Activated naive CD4-positive, alpha-beta T cell treated with anti-CD3 and anti-CD28 coated beads, Interleukin-2, amount 10 ng/mL, durations not matched to agents 7 days and 5 days (primary cell): Measurements from ENCODE around the gene TENT5C.

ENCODE experiments used
- CTCF ChIA-PET: fragments of 350-600 bp; sonication (Branson Sonifier 250); formaldehyde crosslinking; loops from one replicate; lab custom pipeline; 2021; ENCODE audit warnings: antibody characterized with exemption; lab: Charles Lee
- DNase-seq: peaks from one replicate; pipeline ENCODE4 v3.0.0-alpha.2; 2020
- H3K27ac Mint-ChIP-seq: one replicate; pipeline ENCODE4 v1.8.0; 2021; ENCODE audit warnings: mild to moderate bottlenecking, moderate library complexity, mixed read lengths
- H3K27me3 Mint-ChIP-seq: one replicate; pipeline ENCODE4 v1.8.0; 2021; ENCODE audit warnings: mild to moderate bottlenecking, mixed read lengths
- H3K36me3 Mint-ChIP-seq: one replicate; pipeline ENCODE4 v1.8.0; 2021; ENCODE audit warnings: mixed read lengths
- H3K4me1 Mint-ChIP-seq: one replicate; pipeline ENCODE4 v1.8.0; 2021; ENCODE audit warnings: mixed read lengths
- H3K4me3 Mint-ChIP-seq: one replicate; pipeline ENCODE4 v1.8.0; 2021; ENCODE audit warnings: mild to moderate bottlenecking, moderate library complexity, mixed read lengths
- H3K9me3 Mint-ChIP-seq: one replicate; pipeline ENCODE4 v1.8.0; 2021; ENCODE audit warnings: mixed read lengths

The TENT5C gene

DNA sequence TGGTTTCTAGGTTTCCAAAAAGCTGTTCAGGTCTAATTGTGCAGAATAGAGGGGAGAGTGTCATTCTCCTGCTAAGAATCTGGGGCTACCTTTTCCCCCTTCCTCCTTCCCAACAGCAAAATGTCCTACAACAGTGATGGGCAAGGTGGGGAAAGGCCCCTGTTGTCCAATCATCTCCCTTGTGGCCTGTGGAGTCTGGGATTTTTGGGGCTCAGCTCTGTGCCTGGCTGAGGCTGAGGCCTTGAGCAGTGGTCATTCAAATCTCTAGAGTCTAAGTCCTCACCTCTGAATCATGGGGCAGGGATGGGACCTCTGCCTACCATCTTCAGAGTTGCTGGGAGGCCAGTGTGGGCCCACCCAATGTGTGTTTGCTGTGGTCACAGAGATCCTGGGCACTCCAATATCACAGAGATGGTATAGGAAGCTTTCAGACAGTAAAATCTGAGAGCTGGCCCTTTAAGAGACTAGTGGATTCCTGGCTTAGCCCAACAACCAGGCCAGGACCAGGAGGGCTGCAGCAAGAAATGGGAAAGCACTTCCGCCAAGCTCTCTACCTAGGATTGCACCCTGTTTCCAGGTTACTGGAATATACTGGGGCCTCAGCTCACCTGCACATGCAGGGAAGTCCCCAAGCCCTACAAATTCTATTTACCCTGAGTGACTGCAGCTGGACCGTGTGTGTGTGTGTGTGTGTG, 28.5 kb upstream of the TENT5C start:
- no peak for DNase-seq
- H3K4me3 Mint-ChIP-seq: no peak overlapping the region
- peaks cover 15% of the 10 kb centered on the region for H3K27me3 Mint-ChIP-seq
- H3K9me3 Mint-ChIP-seq: no peaks in the 10 kb centered on the region
- CTCF ChIA-PET: interaction anchor here (1.1 kb wide), 1 partner anchor 9 kb away, joined by 3 read pairs; no protein-coding TSS in a partner anchor
- no peak overlapping the region for H3K27ac Mint-ChIP-seq
- no peaks in the 10 kb centered on the region for H3K36me3 Mint-ChIP-seq
- H3K4me1 Mint-ChIP-seq: peaks cover 21% of the 10 kb centered on the region

DNA sequence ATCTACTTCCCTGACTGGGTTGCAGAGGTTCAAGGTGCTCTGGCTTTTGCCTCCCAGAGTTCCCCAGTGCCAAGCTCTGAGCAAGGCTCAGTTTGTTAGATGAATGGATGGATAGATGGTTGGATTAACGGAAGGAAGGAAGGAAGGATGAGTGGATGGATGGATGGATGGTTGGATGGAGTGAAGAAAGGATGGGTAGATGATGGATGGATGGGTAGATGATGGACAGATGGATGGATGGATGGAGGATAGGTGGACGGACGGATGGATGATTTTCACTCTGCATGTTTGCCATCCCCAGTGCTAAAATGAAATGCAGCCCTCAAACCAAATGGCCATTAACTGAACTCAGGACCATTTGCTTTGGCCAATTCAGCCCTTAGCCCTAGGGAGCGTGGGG, 27.4 kb upstream of the TENT5C start:
- no peak for DNase-seq
- no peak overlapping the region for H3K4me3 Mint-ChIP-seq
- H3K27me3 Mint-ChIP-seq: peaks cover 15% of the 10 kb centered on the region
- H3K4me1 Mint-ChIP-seq: peaks cover 9% of the 10 kb centered on the region
- CTCF ChIA-PET: no interaction called here
- H3K36me3 Mint-ChIP-seq: no peaks in the 10 kb centered on the region
- H3K27ac Mint-ChIP-seq: no peak overlapping the region
- peaks cover under 1% of the 10 kb centered on the region for H3K9me3 Mint-ChIP-seq

GRCh38 chr1:117579221-117579906, 26.5 kb upstream of the TENT5C start:
- no peak for DNase-seq
- H3K9me3 Mint-ChIP-seq: peaks cover 2% of the 10 kb centered on the region
- no peak overlapping the region for H3K27ac Mint-ChIP-seq
- peaks cover 2% of the 10 kb centered on the region for H3K4me1 Mint-ChIP-seq
- H3K27me3 Mint-ChIP-seq: peaks cover 15% of the 10 kb centered on the region
- H3K4me3 Mint-ChIP-seq: no peak overlapping the region
- CTCF ChIA-PET: no interaction called here
- H3K36me3 Mint-ChIP-seq: no peaks in the 10 kb centered on the region

- CTCF ChIA-PET: interaction anchor here (3.0 kb wide), 1 partner anchor 45 kb away, joined by 11 read pairs; no protein-coding TSS in a partner anchor
- Mint-ChIP-seq H3K4me3 (no peak overlapping the region), H3K4me1 (peaks cover 2% of the 10 kb centered on the region), H3K9me3 (peaks cover 2% of the 10 kb centered on the region), H3K27me3 (peaks cover 20% of the 10 kb centered on the region), H3K36me3 (no peaks in the 10 kb centered on the region), H3K27ac (no peak overlapping the region)
- no peak for DNase-seq
Observed at GRCh38 chr1:117580436-117580835, 25.4 kb upstream of the TENT5C start.

- Mint-ChIP-seq H3K27ac (no peak overlapping the region), H3K4me3 (no peak overlapping the region), H3K36me3 (no peaks in the 10 kb centered on the region), H3K4me1 (peaks cover 2% of the 10 kb centered on the region), H3K27me3 (peaks cover 20% of the 10 kb centered on the region), H3K9me3 (peaks cover 2% of the 10 kb centered on the region)
- CTCF ChIA-PET: interaction anchor here (1.4 to 3.0 kb wide), 2 partner anchors 46 to 94 kb away, joined by 3 to 11 read pairs; no protein-coding TSS in a partner anchor
- no peak for DNase-seq
Observed at GRCh38 chr1:117580882-117581281, 25.0 kb upstream of the TENT5C start.

GRCh38 chr1:117581391-117581943, 24.4 kb upstream of the TENT5C start:
- Mint-ChIP-seq H3K4me1 (peaks cover 2% of the 10 kb centered on the region), H3K36me3 (no peaks in the 10 kb centered on the region), H3K4me3 (no peak overlapping the region), H3K9me3 (peaks cover 2% of the 10 kb centered on the region), H3K27me3 (peaks cover 20% of the 10 kb centered on the region), H3K27ac (no peak overlapping the region)
- CTCF ChIA-PET: interaction anchor here (1.4 to 3.0 kb wide), 2 partner anchors 46 to 94 kb away, joined by 3 to 11 read pairs; no protein-coding TSS in a partner anchor
- DNase-seq: no peak

GRCh38 chr1:117582451-117582850, 23.4 kb upstream of the TENT5C start:
- CTCF ChIA-PET: interaction anchor here (1.4 to 3.0 kb wide), 2 partner anchors 47 to 93 kb away, joined by 3 to 11 read pairs; no protein-coding TSS in a partner anchor
- H3K4me3 Mint-ChIP-seq: no peak overlapping the region
- H3K36me3 Mint-ChIP-seq: no peaks in the 10 kb centered on the region
- H3K4me1 Mint-ChIP-seq: peaks cover 2% of the 10 kb centered on the region
- no peak overlapping the region for H3K27ac Mint-ChIP-seq
- peaks cover 2% of the 10 kb centered on the region for H3K9me3 Mint-ChIP-seq
- no peak for DNase-seq
- H3K27me3 Mint-ChIP-seq: peaks cover 21% of the 10 kb centered on the region

- H3K27ac Mint-ChIP-seq: no peak overlapping the region
- CTCF ChIA-PET: interaction anchor here (3.0 kb wide), 1 partner anchor 48 kb away, joined by 11 read pairs; no protein-coding TSS in a partner anchor
- H3K36me3 Mint-ChIP-seq: no peaks in the 10 kb centered on the region
- peaks cover 2% of the 10 kb centered on the region for H3K4me1 Mint-ChIP-seq
- DNase-seq: no peak
- H3K27me3 Mint-ChIP-seq: peaks cover 26% of the 10 kb centered on the region
- H3K4me3 Mint-ChIP-seq: no peak overlapping the region
- H3K9me3 Mint-ChIP-seq: peaks cover 2% of the 10 kb centered on the region
Observed at GRCh38 chr1:117583247-117583646, 22.6 kb upstream of the TENT5C start.

DNA sequence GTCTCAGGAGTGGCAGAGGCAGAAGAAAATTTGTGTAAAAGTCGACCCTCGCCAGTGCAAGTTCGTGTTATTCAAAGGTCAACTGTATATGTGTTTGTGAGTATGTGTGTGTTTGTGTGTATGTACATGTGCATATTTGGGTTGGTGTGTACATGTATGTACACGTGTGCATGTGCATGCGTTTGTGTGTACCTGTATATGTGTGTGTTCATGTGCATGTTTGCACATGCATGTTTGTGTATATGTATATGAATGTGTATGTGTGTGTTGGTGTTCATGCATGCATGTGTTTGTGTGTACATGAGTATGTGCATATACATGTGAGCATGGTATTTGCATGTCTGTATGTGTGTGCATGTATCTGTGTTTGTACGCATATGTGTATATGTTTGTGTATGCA, 21.7 kb upstream of the TENT5C start:
- Mint-ChIP-seq H3K9me3 (peaks cover 2% of the 10 kb centered on the region), H3K4me1 (peaks cover 2% of the 10 kb centered on the region), H3K36me3 (no peaks in the 10 kb centered on the region), H3K27ac (no peak overlapping the region), H3K4me3 (no peak overlapping the region), H3K27me3 (peaks cover 32% of the 10 kb centered on the region)
- CTCF ChIA-PET: no interaction called here
- no peak for DNase-seq

GRCh38 chr1:117585086-117585485, 20.8 kb upstream of the TENT5C start:
- H3K4me1 Mint-ChIP-seq: peaks cover 2% of the 10 kb centered on the region
- H3K27me3 Mint-ChIP-seq: peaks cover 34% of the 10 kb centered on the region
- peaks cover 2% of the 10 kb centered on the region for H3K9me3 Mint-ChIP-seq
- no peak overlapping the region for H3K4me3 Mint-ChIP-seq
- no peak overlapping the region for H3K27ac Mint-ChIP-seq
- H3K36me3 Mint-ChIP-seq: no peaks in the 10 kb centered on the region
- DNase-seq: no peak
- CTCF ChIA-PET: interaction anchor here (0.7 kb wide), 1 partner anchor 12 kb away, joined by 3 read pairs; no protein-coding TSS in a partner anchor

DNA sequence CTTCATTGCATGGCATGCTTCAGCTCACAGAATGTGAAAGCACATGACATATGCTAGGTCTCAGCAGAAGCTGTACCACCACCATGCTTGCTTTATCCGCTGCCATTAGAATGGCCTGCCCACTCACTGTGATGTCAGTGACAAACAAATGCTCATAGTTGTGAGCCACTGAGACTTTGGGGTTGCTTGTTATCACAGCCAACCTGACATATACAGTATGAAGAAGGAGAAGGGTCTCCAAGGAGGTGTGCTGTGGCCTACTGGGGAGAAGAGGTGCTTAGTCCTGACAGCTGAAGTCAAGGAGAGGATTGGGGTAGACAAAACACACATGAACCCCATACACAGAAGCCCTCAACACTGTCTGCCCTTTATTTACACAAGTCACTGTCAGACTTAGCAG, 19.5 kb upstream of the TENT5C start:
- Mint-ChIP-seq H3K9me3 (peaks cover 2% of the 10 kb centered on the region), H3K4me1 (peaks cover 2% of the 10 kb centered on the region), H3K27me3 (peaks cover 33% of the 10 kb centered on the region), H3K4me3 (no peak overlapping the region), H3K36me3 (no peaks in the 10 kb centered on the region), H3K27ac (no peak overlapping the region)
- DNase-seq: no peak
- CTCF ChIA-PET: no interaction called here

DNA sequence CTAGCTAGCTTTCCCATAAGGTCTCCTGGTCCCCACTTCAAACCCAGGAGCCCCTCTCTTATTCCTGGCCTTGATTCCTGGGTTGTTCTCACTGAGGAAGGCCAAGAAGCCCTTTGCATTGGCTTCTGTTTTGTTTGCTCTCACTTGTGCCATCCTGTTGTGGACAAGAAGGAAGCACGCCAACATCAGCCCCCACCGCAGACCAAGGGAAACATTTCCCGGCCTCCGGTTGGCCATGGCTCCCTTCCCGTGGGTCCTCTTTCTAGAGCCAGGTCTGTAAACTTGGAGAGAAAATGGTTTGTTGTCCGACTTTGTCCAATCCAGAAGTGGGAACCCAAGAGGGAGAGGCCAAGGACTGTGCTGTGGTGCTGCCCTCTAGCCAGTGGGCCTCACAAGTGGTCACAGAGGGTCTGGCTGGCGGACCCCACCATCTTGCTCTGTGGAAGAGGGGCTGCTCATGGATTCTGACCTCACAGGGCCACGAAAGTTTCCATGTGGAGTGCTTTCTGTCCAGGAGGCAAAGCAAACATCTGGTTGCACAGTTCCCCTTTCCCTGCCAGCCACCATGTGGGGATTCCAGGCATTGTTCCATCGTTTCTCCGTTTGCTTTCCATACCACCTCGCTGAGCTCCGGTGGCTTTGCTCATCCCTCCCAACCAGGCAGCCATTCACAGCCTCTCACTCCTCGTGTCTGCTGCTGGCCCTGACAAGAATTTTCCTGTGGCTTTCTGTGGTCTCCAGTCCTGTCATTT, 18.9 kb upstream of the TENT5C start:
- no peak overlapping the region for H3K27ac Mint-ChIP-seq
- peaks cover 2% of the 10 kb centered on the region for H3K4me1 Mint-ChIP-seq
- H3K36me3 Mint-ChIP-seq: no peaks in the 10 kb centered on the region
- no peak overlapping the region for H3K4me3 Mint-ChIP-seq
- CTCF ChIA-PET: no interaction called here
- peaks cover 2% of the 10 kb centered on the region for H3K9me3 Mint-ChIP-seq
- peaks cover 33% of the 10 kb centered on the region for H3K27me3 Mint-ChIP-seq
- DNase-seq: no peak

DNA sequence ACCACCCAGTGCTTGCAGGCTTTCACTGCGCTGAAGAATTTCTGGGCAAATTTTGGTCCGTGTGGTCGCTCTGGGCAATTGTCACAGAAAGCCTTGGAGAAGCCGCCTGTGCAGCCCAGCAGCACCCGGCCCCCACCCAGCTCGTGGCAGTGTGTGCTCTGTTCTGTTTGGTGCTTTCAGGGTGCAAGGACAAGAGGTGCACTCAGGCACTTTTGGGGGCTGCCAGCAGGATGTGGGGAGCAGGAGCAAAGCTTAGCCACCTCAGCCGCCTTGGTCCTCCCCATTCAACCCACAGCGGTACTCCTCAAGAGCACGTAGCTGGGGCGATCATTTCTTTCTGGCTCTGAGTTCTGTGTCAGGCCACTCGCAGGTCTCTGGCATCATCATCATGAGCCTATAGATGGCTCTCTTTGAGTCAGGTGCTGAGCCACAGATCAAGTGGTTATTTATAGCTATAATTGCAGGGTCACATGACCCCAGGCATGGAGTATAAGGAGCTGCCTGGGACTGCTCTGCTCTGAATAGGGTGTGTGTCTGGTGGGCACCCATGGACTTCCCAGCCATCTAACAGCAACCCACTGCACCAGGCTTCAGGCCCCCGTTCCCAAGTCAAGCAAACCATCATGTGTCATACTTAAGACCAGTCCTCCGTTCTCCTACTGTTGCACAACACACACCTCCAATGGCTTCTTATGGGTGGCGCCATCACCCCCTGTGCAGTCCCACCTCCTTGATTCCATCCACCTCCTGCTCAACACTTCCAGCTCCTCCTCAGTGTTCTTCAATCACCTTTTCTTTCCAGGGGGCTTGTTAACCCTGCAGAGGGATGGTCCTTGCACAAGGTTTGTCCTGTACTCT, 18.1 kb upstream of the TENT5C start:
- peak overlapping the region; percentile 30 for H3K27ac Mint-ChIP-seq
- no peak overlapping the region for H3K4me3 Mint-ChIP-seq
- H3K27me3 Mint-ChIP-seq: peaks cover 37% of the 10 kb centered on the region
- CTCF ChIA-PET: interaction anchor here (0.9 kb wide), 1 partner anchor 87 kb away, joined by 3 read pairs; no protein-coding TSS in a partner anchor
- H3K4me1 Mint-ChIP-seq: no peaks in the 10 kb centered on the region
- no peak for DNase-seq
- peaks cover 2% of the 10 kb centered on the region for H3K9me3 Mint-ChIP-seq
- no peaks in the 10 kb centered on the region for H3K36me3 Mint-ChIP-seq
